ENCODE data around the gene FAM186B.

DNA sequence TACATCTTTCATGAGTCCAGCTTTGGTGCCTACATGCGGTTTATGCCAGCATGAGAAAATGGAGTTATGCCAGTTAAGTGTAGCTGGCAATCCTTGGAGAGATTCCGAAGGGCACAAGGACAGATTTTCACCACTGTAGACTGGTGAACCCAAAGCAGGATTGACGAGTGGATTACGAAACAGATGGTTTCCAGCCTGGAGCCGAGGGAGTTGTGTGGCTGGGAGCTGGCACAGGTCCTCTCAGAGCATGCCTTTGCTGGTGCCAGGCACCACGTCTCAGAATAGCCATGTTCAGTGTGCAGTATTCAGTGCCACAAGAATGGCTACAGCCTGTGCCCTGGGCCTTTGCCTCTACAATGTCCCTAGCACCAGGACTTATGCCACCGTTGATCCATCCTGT lies 53.4 kb downstream of the FAM186B start:
- TF ChIP-seq, protein P1, sequence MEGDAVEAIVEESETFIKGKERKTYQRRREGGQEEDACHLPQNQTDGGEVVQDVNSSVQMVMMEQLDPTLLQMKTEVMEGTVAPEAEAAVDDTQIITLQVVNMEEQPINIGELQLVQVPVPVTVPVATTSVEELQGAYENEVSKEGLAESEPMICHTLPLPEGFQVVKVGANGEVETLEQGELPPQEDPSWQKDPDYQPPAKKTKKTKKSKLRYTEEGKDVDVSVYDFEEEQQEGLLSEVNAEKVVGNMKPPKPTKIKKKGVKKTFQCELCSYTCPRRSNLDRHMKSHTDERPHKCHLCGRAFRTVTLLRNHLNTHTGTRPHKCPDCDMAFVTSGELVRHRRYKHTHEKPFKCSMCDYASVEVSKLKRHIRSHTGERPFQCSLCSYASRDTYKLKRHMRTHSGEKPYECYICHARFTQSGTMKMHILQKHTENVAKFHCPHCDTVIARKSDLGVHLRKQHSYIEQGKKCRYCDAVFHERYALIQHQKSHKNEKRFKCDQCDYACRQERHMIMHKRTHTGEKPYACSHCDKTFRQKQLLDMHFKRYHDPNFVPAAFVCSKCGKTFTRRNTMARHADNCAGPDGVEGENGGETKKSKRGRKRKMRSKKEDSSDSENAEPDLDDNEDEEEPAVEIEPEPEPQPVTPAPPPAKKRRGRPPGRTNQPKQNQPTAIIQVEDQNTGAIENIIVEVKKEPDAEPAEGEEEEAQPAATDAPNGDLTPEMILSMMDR (IDR thresholded peaks at IDR 0.05): no peak
- no peak for TF ChIP-seq POLR2A (IDR thresholded peaks at IDR 0.05)

All from Peyer's patch (tissue), 4 donors.